HG03060 (cell line): ENCODE results near the gene TH.

Source experiments
- ATAC-seq: cut with Tn5 transposase; IDR thresholded peaks from one replicate; pipeline ENCODE4 v1.9.1; 2021; ENCODE audit warnings: low read depth, moderate number of reproducible peaks; ENCODE audit not compliant: unreplicated experiment

The TH gene

DNA sequence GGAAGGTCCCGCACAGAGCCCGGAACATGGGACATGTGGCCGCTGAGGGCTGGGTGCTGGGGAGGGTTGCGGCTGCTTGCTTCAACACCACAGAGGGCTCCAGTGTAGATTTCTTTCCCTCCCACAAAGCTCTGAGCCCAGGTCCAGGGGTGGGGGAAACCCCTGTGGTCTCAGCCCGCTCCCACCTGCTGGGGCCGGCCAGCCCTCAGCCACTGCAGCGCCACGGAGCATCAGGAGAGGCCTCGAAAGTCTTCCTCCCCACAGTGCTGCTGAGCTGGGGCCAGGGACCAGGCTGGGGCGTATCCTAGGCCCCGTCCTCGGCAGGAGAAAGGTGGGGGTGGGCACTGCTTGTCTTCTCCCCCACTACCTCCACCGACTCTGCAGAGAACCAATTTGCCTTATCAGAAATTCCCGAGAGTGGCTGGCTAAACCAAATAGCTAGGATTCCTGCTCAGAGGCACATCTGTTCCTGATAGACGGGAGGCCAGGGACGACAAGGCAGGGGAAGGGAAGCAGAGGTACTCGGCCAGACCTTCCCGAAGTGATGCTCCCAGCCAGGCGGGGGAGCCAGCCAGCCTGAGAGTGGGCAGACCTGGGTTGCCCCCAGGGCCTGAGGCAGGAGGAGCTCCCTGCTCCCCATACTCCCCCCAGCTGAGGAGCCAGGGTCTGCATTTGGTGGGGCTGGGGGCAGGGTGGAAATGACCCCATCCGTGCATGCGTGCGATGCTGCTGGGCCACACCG is 51.1 kb downstream of the TH start:
- ATAC-seq, result no peak

GRCh38 chr11:2118677-2119076 is 52.9 kb downstream of the TH start:
- no peak for ATAC-seq

- ATAC-seq, result no peak
These were observed 54.9 kb downstream of the TH start for GRCh38 chr11:2116680-2117079.

DNA sequence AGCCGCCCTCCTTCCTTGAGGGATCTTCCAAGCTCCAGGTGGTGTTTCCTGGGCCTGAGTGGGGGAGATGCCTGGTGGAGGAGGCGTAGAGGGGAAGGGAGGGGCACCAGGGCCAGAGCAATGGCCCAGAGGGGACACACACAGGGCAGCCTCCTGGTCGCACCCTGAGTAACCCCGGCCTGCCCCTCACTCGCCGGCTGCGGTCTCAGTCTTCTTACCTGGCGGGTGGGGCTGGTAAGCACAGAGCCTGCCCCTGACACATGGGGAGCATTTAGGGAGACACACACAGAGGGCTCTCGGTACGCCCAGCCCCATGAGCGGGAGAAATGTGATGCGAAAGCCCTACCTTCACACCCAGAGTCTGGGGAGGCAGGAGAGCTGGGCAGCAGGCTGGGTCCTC is 56.3 kb downstream of the TH start:
- no peak for ATAC-seq

DNA sequence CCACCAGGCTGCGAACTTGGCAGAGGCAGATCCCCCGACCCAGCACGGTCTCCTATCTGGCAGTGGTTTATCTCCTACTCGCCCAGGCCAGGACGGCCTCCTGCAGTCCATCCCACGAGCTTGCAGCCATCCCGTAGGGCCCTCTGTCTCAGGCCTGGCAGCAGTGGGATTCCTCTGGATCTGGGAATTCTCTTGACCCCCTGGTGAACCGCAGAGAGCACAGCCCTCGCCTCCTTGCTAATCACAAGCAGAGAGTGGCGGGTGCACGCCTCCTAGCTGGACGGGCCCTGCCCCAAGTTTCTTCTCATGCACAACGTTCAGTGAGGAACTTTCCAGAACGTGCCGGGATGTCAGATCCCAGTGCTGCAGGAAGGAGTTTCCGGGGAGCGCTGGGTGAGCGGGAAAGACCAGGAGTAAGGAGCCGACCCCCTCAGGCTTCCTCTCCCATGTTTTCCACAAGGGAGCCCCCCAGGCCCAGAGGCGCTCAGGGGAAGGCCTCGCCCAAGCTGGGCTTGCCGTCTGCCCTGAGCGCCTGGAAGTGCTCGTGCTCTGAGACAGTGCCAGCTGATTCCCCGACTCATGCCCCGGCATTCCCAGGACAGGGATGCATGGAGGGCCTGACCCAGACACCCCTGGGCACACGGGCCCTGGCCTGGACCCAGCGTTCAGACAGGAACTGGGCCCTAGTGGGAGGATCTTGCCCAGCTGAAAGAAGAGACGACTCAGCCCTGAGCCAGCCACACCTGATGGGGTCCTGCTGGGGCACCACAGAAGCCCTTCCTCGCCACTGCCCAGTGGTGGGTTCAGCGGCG is 57.0 kb downstream of the TH start:
- no peak for ATAC-seq
